IMR-90 (cell line): ENCODE data around the gene GRK5. TPM values are rescaled to one million over a fixed set of nuclear protein-coding genes. Genes with fewer than 3 reads are reported as not detected.
A peak's percentile ranks its signal among the peaks of the same experiment; 100 is the strongest.

ENCODE experiments used
- ATAC-seq: fragments of 200-7000 bp; cut with Tn5 transposase; 2 replicates; pipeline ENCODE4 v1.9.1; 2020; ENCODE audit warnings: low read depth, mild to moderate bottlenecking, moderate library complexity
- BruUV-seq: library from RNA; stranded (reverse); fragments of 400-500 nt; replicated peaks from 2 replicates; lab custom pipeline; 2021; lab: Mats Ljungman, UMichigan
- CTCF ChIA-PET: fragments of 300-600 bp; formaldehyde crosslinking; extraction: SDS; loops from one replicate; lab custom pipeline; 2021; ENCODE audit warnings: antibody characterized with exemption; lab: Yijun Ruan, JAX
- POLR2A ChIA-PET: fragments of 300-600 bp; sonication (Branson Sonifier 250); formaldehyde crosslinking; loops from one replicate; lab custom pipeline; 2022; ENCODE audit warnings: antibody characterized with exemption; ENCODE audit not compliant: unreplicated experiment; lab: Charles Lee
- DNase-seq: peaks from one replicate; pipeline ENCODE4 v3.0.0; 2013
- H2AFZ ChIP-seq: replicated peaks from 2 replicates; pipeline ENCODE3; 2013; ENCODE audit warnings: low read length, mild to moderate bottlenecking; ENCODE audit not compliant: poor library complexity
- H2AK5ac ChIP-seq: 2 replicates; pipeline ENCODE4 v1.6.1; 2013; ENCODE audit warnings: low read depth, low read length, inconsistent platforms
- H2AK9ac ChIP-seq: replicated peaks from 2 replicates; pipeline ENCODE3; 2013; ENCODE audit warnings: mild to moderate bottlenecking, low read depth, low read length, moderate library complexity; ENCODE audit not compliant: poor library complexity
- H2BK120ac ChIP-seq: 2 replicates; pipeline ENCODE4 v1.6.1; 2013; ENCODE audit warnings: low read depth, low read length, inconsistent platforms
- H2BK15ac ChIP-seq: 3 replicates; pipeline ENCODE4 v1.6.1; 2013; ENCODE audit warnings: low read depth, low read length, inconsistent platforms
- H2BK20ac ChIP-seq: 2 replicates; pipeline ENCODE4 v1.6.1; 2013; ENCODE audit warnings: low read depth, mild to moderate bottlenecking, inconsistent platforms, low read length, moderate library complexity
- H2BK5ac ChIP-seq: 2 replicates; pipeline ENCODE4 v1.6.1; 2013; ENCODE audit warnings: mild to moderate bottlenecking, low read depth, low read length, inconsistent platforms; ENCODE audit not compliant: poor library complexity, severe bottlenecking
- H3K14ac ChIP-seq: replicated peaks from 2 replicates; pipeline ENCODE4 v1.6.1; 2013; ENCODE audit warnings: low read depth, low read length, inconsistent platforms
- H3K18ac ChIP-seq: 2 replicates; pipeline ENCODE4 v1.6.1; 2013; ENCODE audit warnings: low read depth, low read length, control low read depth
- H3K23ac ChIP-seq: 2 replicates; pipeline ENCODE4 v1.6.1; 2013; ENCODE audit warnings: low read depth, low read length, inconsistent platforms
- H3K27ac ChIP-seq: 2 replicates; pipeline ENCODE4 v1.5.1; 2013; ENCODE audit warnings: mild to moderate bottlenecking, control low read depth, low read length; ENCODE audit not compliant: insufficient read depth
- H3K27me3 ChIP-seq: 2 replicates; pipeline ENCODE4 v1.6.1; 2013; ENCODE audit warnings: low read length; ENCODE audit not compliant: control insufficient read depth, insufficient read depth
- H3K36me3 ChIP-seq: 2 replicates; pipeline ENCODE4 v1.6.1; 2013; ENCODE audit warnings: low read length, mixed read lengths; ENCODE audit not compliant: control insufficient read depth, insufficient read depth
- H3K4ac ChIP-seq: 2 replicates; pipeline ENCODE4 v1.6.1; 2013; ENCODE audit warnings: low read depth, low read length, inconsistent platforms
- H3K4me1 ChIP-seq: 2 replicates; pipeline ENCODE4 v1.6.1; 2013; ENCODE audit warnings: low read length, mixed read lengths; ENCODE audit not compliant: control insufficient read depth, insufficient read depth
- H3K4me2 ChIP-seq: 2 replicates; pipeline ENCODE4 v1.6.1; 2013; ENCODE audit warnings: low read depth, mild to moderate bottlenecking, control low read depth, low read length, moderate library complexity
- H3K4me3 ChIP-seq: 2 replicates; pipeline ENCODE4 v1.5.1; 2013; ENCODE audit warnings: low read depth, mild to moderate bottlenecking, control low read depth, low read length, moderate library complexity; ENCODE audit not compliant: insufficient read depth
- H3K56ac ChIP-seq: 2 replicates; pipeline ENCODE4 v1.6.1; 2013; ENCODE audit warnings: low read length, inconsistent platforms; ENCODE audit not compliant: insufficient read depth; ENCODE audit errors: extremely low read depth
- H3K79me1 ChIP-seq, 2 experiments: 2 replicates each; pipeline ENCODE4 v1.6.1; 2013; ENCODE audit warnings: low read length in 2 of 2, inconsistent platforms in 1 of 2, low read depth in 1 of 2
- H3K9ac ChIP-seq: 2 replicates; pipeline ENCODE4 v1.6.1; 2013; ENCODE audit warnings: low read depth, low read length, control low read depth
- H3K9me1 ChIP-seq: 2 replicates; pipeline ENCODE4 v1.6.1; 2013; ENCODE audit warnings: low read length, inconsistent platforms; ENCODE audit not compliant: insufficient read depth
- H3K9me3 ChIP-seq: 2 replicates; pipeline ENCODE4 v1.6.1; 2013; ENCODE audit warnings: low read length; ENCODE audit not compliant: control insufficient read depth, insufficient read depth
- H4K20me1 ChIP-seq: 2 replicates; pipeline ENCODE4 v1.6.1; 2013; ENCODE audit warnings: low read length, inconsistent platforms; ENCODE audit not compliant: insufficient read depth
- H4K5ac ChIP-seq: 2 replicates; pipeline ENCODE4 v1.6.1; 2013; ENCODE audit warnings: mild to moderate bottlenecking, low read depth, low read length, control low read depth
- H4K8ac ChIP-seq, 2 experiments: 2 replicates each; pipeline ENCODE4 v1.6.1; 2013; ENCODE audit warnings: low read depth in 2 of 2, low read length in 2 of 2, control low read depth in 1 of 2, inconsistent platforms in 1 of 2
- H4K91ac ChIP-seq: 2 replicates; pipeline ENCODE4 v1.6.1; 2013; ENCODE audit warnings: low read depth, low read length, inconsistent platforms; ENCODE audit not compliant: insufficient read depth
- SMC3 ChIP-seq: fragments of 150-350 bp; IDR thresholded peaks from 2 replicates; pipeline ENCODE4 v1.6.1; 2016; ENCODE audit warnings: low read depth, mild to moderate bottlenecking, antibody characterized with exemption, low read length, moderate library complexity
- dilution Hi-C: fragments of 300-500 bp; cut with HindIII; formaldehyde crosslinking; loops from one replicate; pipeline ENCODE4 v1.14.3; 2018; ENCODE audit warnings: low sequenced_read_pairs; ENCODE audit not compliant: unreplicated experiment
- in situ Hi-C: fragments of 300-500 bp; cut with MboI; formaldehyde crosslinking; loops from 3 replicates; pipeline ENCODE4 v1.14.3; 2019; ENCODE audit warnings: low sequenced_read_pairs, inconsistent platforms, mixed read lengths
- intact Hi-C: fragments of 100-400 bp; cut with micrococcal nuclease; formaldehyde crosslinking; loops from 2 replicates; pipeline ENCODE4 v1.10.0; 2022
- polyA plus RNA-seq, 3 experiments: library from polyadenylated mRNA; depleted of rRNA; stranded (reverse); fragments of >200 nt; gene quantifications; 2 replicates each; pipeline ENCODE4 v1.2.3, GENCODE V29; 2012; ENCODE audit warnings: low replicate concordance in 1 of 3
- total RNA-seq: library from RNA; depleted of rRNA; stranded (reverse); fragments of >200 nt; gene quantifications from 2 replicates; pipeline ENCODE4 v1.2.3, GENCODE V29; 2012
- TF ChIP-seq, protein P1 (sequence below): conservative IDR thresholded peaks from 2 replicates; pipeline ENCODE4 v1.5.1; 2012; ENCODE audit warnings: mild to moderate bottlenecking, low read depth, low read length, improper control_type of control experiment

GRK5 gene
- total and polyA plus RNA-seq, 2 of the 4 experiments (the other 2 are of a cell fraction): 12.9 to 16.3 TPM

DNA sequence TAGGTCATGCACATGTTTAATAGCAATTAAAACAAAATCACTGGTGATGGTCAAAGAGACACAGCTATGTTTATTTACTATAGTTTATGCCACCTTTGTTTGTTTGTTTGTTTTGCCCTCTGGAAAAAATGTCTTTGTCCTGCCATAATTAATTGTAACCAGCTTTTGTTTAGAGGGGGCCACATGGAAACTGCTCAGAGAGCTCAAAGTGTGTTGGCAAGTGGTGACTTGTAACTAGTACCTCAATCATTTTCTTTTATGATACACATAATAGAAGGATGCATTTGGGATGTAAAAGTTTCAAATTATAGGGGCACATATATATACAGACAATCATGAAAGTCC is 40.2 kb downstream of the GRK5 start:
- no peak overlapping the region for H2AK9ac ChIP-seq
- H4K91ac ChIP-seq: no peak overlapping the region
- H3K9ac ChIP-seq: no peak overlapping the region
- H3K56ac ChIP-seq: no peak overlapping the region
- no peak overlapping the region for H3K4me3 ChIP-seq
- H2BK20ac ChIP-seq: 0 out of 2 replicates have a peak overlapping the region, but pooled peaks have one; percentile 48
- dilution Hi-C loops: no loop called here
- no peaks in the 10 kb centered on the region for H3K27me3 ChIP-seq
- no peak overlapping the region; the same call in 1 of the 2 replicates for H4K5ac ChIP-seq
- peaks cover 6% of the 10 kb centered on the region for H3K36me3 ChIP-seq
- H2BK15ac ChIP-seq: 0 out of 3 replicates have a peak overlapping the region, but pooled peaks have one; percentile 3
- no TSS peak for BruUV-seq
- H3K9me1 ChIP-seq: peaks cover 32% of the 10 kb centered on the region
- no peak overlapping the region for H3K23ac ChIP-seq
- no peak overlapping the region for H2AK5ac ChIP-seq
- peaks cover 26 to 67% of the 10 kb centered on the region in 2 experiments for H3K79me1 ChIP-seq
- in situ Hi-C loops: no loop called here
- no peak for DNase-seq
- ChIA-PET POLR2A (interaction anchor here (0.7 kb wide), 1 partner anchor 40 kb away, joined by 3 read pairs; the partner anchor contains the start of gene GRK5), CTCF (interaction anchor here (0.5 to 2.1 kb wide), 8 partner anchors 13 to 58 kb away, joined by 3 to 7 read pairs (median 4); no protein-coding TSS in a partner anchor)
- TF ChIP-seq SMC3: no peak
- TF ChIP-seq, protein P1, sequence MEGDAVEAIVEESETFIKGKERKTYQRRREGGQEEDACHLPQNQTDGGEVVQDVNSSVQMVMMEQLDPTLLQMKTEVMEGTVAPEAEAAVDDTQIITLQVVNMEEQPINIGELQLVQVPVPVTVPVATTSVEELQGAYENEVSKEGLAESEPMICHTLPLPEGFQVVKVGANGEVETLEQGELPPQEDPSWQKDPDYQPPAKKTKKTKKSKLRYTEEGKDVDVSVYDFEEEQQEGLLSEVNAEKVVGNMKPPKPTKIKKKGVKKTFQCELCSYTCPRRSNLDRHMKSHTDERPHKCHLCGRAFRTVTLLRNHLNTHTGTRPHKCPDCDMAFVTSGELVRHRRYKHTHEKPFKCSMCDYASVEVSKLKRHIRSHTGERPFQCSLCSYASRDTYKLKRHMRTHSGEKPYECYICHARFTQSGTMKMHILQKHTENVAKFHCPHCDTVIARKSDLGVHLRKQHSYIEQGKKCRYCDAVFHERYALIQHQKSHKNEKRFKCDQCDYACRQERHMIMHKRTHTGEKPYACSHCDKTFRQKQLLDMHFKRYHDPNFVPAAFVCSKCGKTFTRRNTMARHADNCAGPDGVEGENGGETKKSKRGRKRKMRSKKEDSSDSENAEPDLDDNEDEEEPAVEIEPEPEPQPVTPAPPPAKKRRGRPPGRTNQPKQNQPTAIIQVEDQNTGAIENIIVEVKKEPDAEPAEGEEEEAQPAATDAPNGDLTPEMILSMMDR: no peak
- no peak overlapping the region for H2AFZ ChIP-seq
- ATAC-seq: no peak
- peak overlapping the region; percentile 8; the same call in 1 of the 2 replicates for H3K18ac ChIP-seq
- H3K27ac ChIP-seq: peak overlapping the region; percentile 3; the same call in 1 of the 2 replicates
- no peaks in the 10 kb centered on the region for H3K9me3 ChIP-seq
- H4K8ac ChIP-seq: peak overlapping the region in 1 of 2 experiments; percentile 42; a peak in 1 of 4 replicates
- peak overlapping the region; percentile 27; the same call in 1 of the 2 replicates for H3K4ac ChIP-seq
- peaks cover 42% of the 10 kb centered on the region for H4K20me1 ChIP-seq
- no peak overlapping the region for H3K14ac ChIP-seq
- intact Hi-C loops: loop anchor here (1.0 to 2.0 kb wide), 2 partner anchors 38 to 167 kb away; no protein-coding TSS in a partner anchor
- H3K4me2 ChIP-seq: peak overlapping the region; percentile 19; the same call in 1 of the 2 replicates
- peak overlapping the region; percentile 77; the same call in 1 of the 2 replicates for H2BK120ac ChIP-seq
- H2BK5ac ChIP-seq: peak overlapping the region; percentile 52
- H3K4me1 ChIP-seq: peaks cover 30% of the 10 kb centered on the region
